ENCODE results near the gene SMOC1.

Gene SMOC1

GRCh38 chr14:69878251-69878650 is 965 bp upstream of the SMOC1 start:
- no peak overlapping the region for H4K91ac ChIP-seq (ENCODE audit: low read length)
- no peak overlapping the region for H3K4ac ChIP-seq (ENCODE audit: low read depth in 1 of 2, low read length in 2 of 2)
- no peak overlapping the region for H2BK15ac ChIP-seq (ENCODE audit: low read depth, poor library complexity, severe bottlenecking)
- no peaks in the 10 kb centered on the region for H3K36me3 ChIP-seq (ENCODE audit: control insufficient read depth in 1 of 2, insufficient read depth in 2 of 2, low read depth in 1 of 2, low read length in 2 of 2)
- no peak overlapping the region for H2BK12ac ChIP-seq (ENCODE audit: low read length in 2 of 2)
- H3K4me2 ChIP-seq (ENCODE audit: low read length, poor library complexity, severe bottlenecking) = no peak overlapping the region
- H3K79me1 ChIP-seq (replicated peaks; ENCODE audit: low read length, poor library complexity, severe bottlenecking) = no peaks in the 10 kb centered on the region
- no peak overlapping the region for H2BK120ac ChIP-seq (ENCODE audit: low read depth, low read length)
- no peak overlapping the region for H2AFZ ChIP-seq (ENCODE audit: low read depth, low read length)
- H3K18ac ChIP-seq (ENCODE audit: low read depth in 1 of 2, low read length in 2 of 2) = no peak overlapping the region
- H3K9me3 ChIP-seq (ENCODE audit: control insufficient read depth, low read length) = no peaks in the 10 kb centered on the region
- no peak overlapping the region for H2AK5ac ChIP-seq (ENCODE audit: low read length, severe bottlenecking)
- peaks cover 0 to 28% of the 10 kb centered on the region in 2 experiments for H3K27me3 ChIP-seq (ENCODE audit: control insufficient read depth in 1 of 2, insufficient read depth in 1 of 2, low read length in 2 of 2)
- no peak overlapping the region for H2BK5ac ChIP-seq (ENCODE audit: low read depth, low read length, poor library complexity, severe bottlenecking)
- no peak for DNase-seq
- H3K9ac ChIP-seq (ENCODE audit: low read length) = no peak overlapping the region
- H3K4me3 ChIP-seq (ENCODE audit: insufficient read depth in 1 of 2, low read depth in 1 of 2, low read length in 2 of 2) = no peak overlapping the region
- no peak overlapping the region for H3K14ac ChIP-seq (ENCODE audit: low read length in 2 of 2)
- no peak overlapping the region for H4K8ac ChIP-seq (ENCODE audit: low read length)
- H3K27ac ChIP-seq (ENCODE audit: low read length, poor library complexity, severe bottlenecking) = no peak overlapping the region
- WGBS = 85% methylated on average over 9 of the region's 9 CpGs
- peaks cover 10% of the 10 kb centered on the region for H3K4me1 ChIP-seq (ENCODE audit: control insufficient read depth, insufficient read depth, low read depth, low read length)
- H3K23ac ChIP-seq (ENCODE audit: low read length in 2 of 2) = no peak overlapping the region

GRCh38 chr14:69880044-69880487 is 850 bp downstream of the SMOC1 start:
- H4K91ac ChIP-seq (ENCODE audit: low read length) = no peak overlapping the region
- H4K8ac ChIP-seq (ENCODE audit: low read length) = no peak overlapping the region
- no peaks in the 10 kb centered on the region for H3K79me1 ChIP-seq (replicated peaks; ENCODE audit: low read length, poor library complexity, severe bottlenecking)
- no peak for DNase-seq
- no peak overlapping the region for H2BK12ac ChIP-seq (ENCODE audit: low read length in 2 of 2)
- no peak overlapping the region for H3K18ac ChIP-seq (ENCODE audit: low read depth in 1 of 2, low read length in 2 of 2)
- H3K27ac ChIP-seq (ENCODE audit: low read length, poor library complexity, severe bottlenecking) = no peak overlapping the region
- peaks cover 0 to 28% of the 10 kb centered on the region in 2 experiments for H3K27me3 ChIP-seq (ENCODE audit: control insufficient read depth in 1 of 2, insufficient read depth in 1 of 2, low read length in 2 of 2)
- H3K9me3 ChIP-seq (ENCODE audit: control insufficient read depth, low read length) = no peaks in the 10 kb centered on the region
- peaks cover 10% of the 10 kb centered on the region for H3K4me1 ChIP-seq (ENCODE audit: control insufficient read depth, insufficient read depth, low read depth, low read length)
- H2AK5ac ChIP-seq (ENCODE audit: low read length, severe bottlenecking) = no peak overlapping the region
- no peak overlapping the region for H2BK5ac ChIP-seq (ENCODE audit: low read depth, low read length, poor library complexity, severe bottlenecking)
- no peak overlapping the region for H2BK120ac ChIP-seq (ENCODE audit: low read depth, low read length)
- H2AFZ ChIP-seq (ENCODE audit: low read depth, low read length) = no peak overlapping the region
- H2BK15ac ChIP-seq (ENCODE audit: low read depth, poor library complexity, severe bottlenecking) = no peak overlapping the region
- no peak overlapping the region for H3K23ac ChIP-seq (ENCODE audit: low read length in 2 of 2)
- WGBS = 6% methylated on average over 18 of the region's 21 CpGs
- H3K14ac ChIP-seq (ENCODE audit: low read length in 2 of 2) = no peak overlapping the region
- peak overlapping the region; percentile 41 to 82 for H3K4me3 ChIP-seq (ENCODE audit: insufficient read depth in 1 of 2, low read depth in 1 of 2, low read length in 2 of 2)
- no peak overlapping the region for H3K4ac ChIP-seq (ENCODE audit: low read depth in 1 of 2, low read length in 2 of 2)
- H3K4me2 ChIP-seq (ENCODE audit: low read length, poor library complexity, severe bottlenecking) = peak overlapping the region; percentile 83
- peak overlapping the region; percentile 61 for H3K9ac ChIP-seq (ENCODE audit: low read length)
- no peaks in the 10 kb centered on the region for H3K36me3 ChIP-seq (ENCODE audit: control insufficient read depth in 1 of 2, insufficient read depth in 2 of 2, low read depth in 1 of 2, low read length in 2 of 2)

DNA sequence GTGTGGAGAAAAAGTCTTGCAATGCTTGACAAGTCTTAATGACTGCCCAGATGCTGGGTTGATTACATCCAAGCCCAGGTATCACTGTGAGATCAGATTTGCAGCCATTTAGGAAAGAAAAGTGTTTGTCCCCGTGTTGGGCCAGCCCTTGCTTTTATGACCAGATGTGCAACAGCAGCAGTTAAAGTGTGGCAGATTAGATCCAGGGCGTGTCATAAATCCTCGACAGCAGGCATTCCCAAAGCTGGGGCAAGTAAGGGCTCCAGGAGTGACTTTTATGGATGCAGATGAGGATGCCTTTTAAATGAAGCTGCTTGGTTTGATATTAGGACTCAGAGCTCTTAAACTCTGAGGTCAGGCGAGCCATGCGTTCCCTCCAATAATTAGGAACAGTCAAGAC is 1.7 kb downstream of the SMOC1 start:
- H3K36me3 ChIP-seq (ENCODE audit: control insufficient read depth in 1 of 2, insufficient read depth in 2 of 2, low read depth in 1 of 2, low read length in 2 of 2) = no peaks in the 10 kb centered on the region
- H3K9ac ChIP-seq (ENCODE audit: low read length) = no peak overlapping the region
- no peak overlapping the region for H3K4ac ChIP-seq (ENCODE audit: low read depth in 1 of 2, low read length in 2 of 2)
- H3K27me3 ChIP-seq (ENCODE audit: control insufficient read depth in 1 of 2, insufficient read depth in 1 of 2, low read length in 2 of 2) = peaks cover 0 to 28% of the 10 kb centered on the region in 2 experiments
- H2BK120ac ChIP-seq (ENCODE audit: low read depth, low read length) = no peak overlapping the region
- H3K79me1 ChIP-seq (replicated peaks; ENCODE audit: low read length, poor library complexity, severe bottlenecking) = no peaks in the 10 kb centered on the region
- H2AK5ac ChIP-seq (ENCODE audit: low read length, severe bottlenecking) = no peak overlapping the region
- 29% methylated on average over 5 of the region's 5 CpGs for WGBS
- no peak overlapping the region for H2BK12ac ChIP-seq (ENCODE audit: low read length in 2 of 2)
- H2BK5ac ChIP-seq (ENCODE audit: low read depth, low read length, poor library complexity, severe bottlenecking) = no peak overlapping the region
- no peak overlapping the region for H3K14ac ChIP-seq (ENCODE audit: low read length in 2 of 2)
- H3K27ac ChIP-seq (ENCODE audit: low read length, poor library complexity, severe bottlenecking) = no peak overlapping the region
- H4K8ac ChIP-seq (ENCODE audit: low read length) = no peak overlapping the region
- no peak overlapping the region for H3K23ac ChIP-seq (ENCODE audit: low read length in 2 of 2)
- no peak overlapping the region for H2AFZ ChIP-seq (ENCODE audit: low read depth, low read length)
- no peak for DNase-seq
- H3K4me3 ChIP-seq (ENCODE audit: insufficient read depth in 1 of 2, low read depth in 1 of 2, low read length in 2 of 2) = peak overlapping the region in 1 of 2 experiments; percentile 82
- H4K91ac ChIP-seq (ENCODE audit: low read length) = no peak overlapping the region
- H3K18ac ChIP-seq (ENCODE audit: low read depth in 1 of 2, low read length in 2 of 2) = no peak overlapping the region
- peak overlapping the region; percentile 83 for H3K4me2 ChIP-seq (ENCODE audit: low read length, poor library complexity, severe bottlenecking)
- no peak overlapping the region for H2BK15ac ChIP-seq (ENCODE audit: low read depth, poor library complexity, severe bottlenecking)
- H3K4me1 ChIP-seq (ENCODE audit: control insufficient read depth, insufficient read depth, low read depth, low read length) = peaks cover 10% of the 10 kb centered on the region
- no peaks in the 10 kb centered on the region for H3K9me3 ChIP-seq (ENCODE audit: control insufficient read depth, low read length)

GRCh38 chr14:69882116-69882864 is 3.1 kb downstream of the SMOC1 start:
- Histone ChIP-seq H3K27me3 (ENCODE audit: control insufficient read depth in 1 of 2, insufficient read depth in 1 of 2, low read length in 2 of 2) (peaks cover 0 to 28% of the 10 kb centered on the region in 2 experiments), H2BK12ac (ENCODE audit: low read length in 2 of 2) (no peak overlapping the region), H3K79me1 (replicated peaks; ENCODE audit: low read length, poor library complexity, severe bottlenecking) (peaks cover 1% of the 10 kb centered on the region), H3K23ac (ENCODE audit: low read length in 2 of 2) (no peak overlapping the region), H3K14ac (ENCODE audit: low read length in 2 of 2) (no peak overlapping the region), H2AFZ (ENCODE audit: low read depth, low read length) (no peak overlapping the region), H3K18ac (ENCODE audit: low read depth in 1 of 2, low read length in 2 of 2) (no peak overlapping the region), H4K91ac (ENCODE audit: low read length) (no peak overlapping the region), H2BK120ac (ENCODE audit: low read depth, low read length) (no peak overlapping the region), H3K9ac (ENCODE audit: low read length) (no peak overlapping the region), H2AK5ac (ENCODE audit: low read length, severe bottlenecking) (no peak overlapping the region), H3K4me2 (ENCODE audit: low read length, poor library complexity, severe bottlenecking) (no peak overlapping the region), H3K4ac (ENCODE audit: low read depth in 1 of 2, low read length in 2 of 2) (no peak overlapping the region), H2BK5ac (ENCODE audit: low read depth, low read length, poor library complexity, severe bottlenecking) (no peak overlapping the region), H3K4me3 (ENCODE audit: insufficient read depth in 1 of 2, low read depth in 1 of 2, low read length in 2 of 2) (peak overlapping the region in 1 of 2 experiments; percentile 82), H3K27ac (ENCODE audit: low read length, poor library complexity, severe bottlenecking) (no peak overlapping the region), H2BK15ac (ENCODE audit: low read depth, poor library complexity, severe bottlenecking) (no peak overlapping the region), H3K9me3 (ENCODE audit: control insufficient read depth, low read length) (no peaks in the 10 kb centered on the region), H4K8ac (ENCODE audit: low read length) (no peak overlapping the region), H3K4me1 (ENCODE audit: control insufficient read depth, insufficient read depth, low read depth, low read length) (peaks cover 10% of the 10 kb centered on the region), H3K36me3 (ENCODE audit: control insufficient read depth in 1 of 2, insufficient read depth in 2 of 2, low read depth in 1 of 2, low read length in 2 of 2) (no peaks in the 10 kb centered on the region)
- no peak for DNase-seq
- WGBS = 57% methylated on average over 11 of the region's 11 CpGs

Data from mesenchymal stem cell (in vitro differentiated cells and primary cell).